HL-60 (cell line): Measurements from ENCODE around the gene KRTAP4-16.
"Not testable (repeated sequence)": the region's sequence is repeated elsewhere in the genome, so short reads cannot be mapped to it uniquely, and the experiment has no call there.

Experiments
- DNase-seq, 2 experiments: peaks; one replicate each; pipeline ENCODE4 v3.0.0-alpha.2; 2010 to 2020; ENCODE audit warnings: low read depth in 1 of 2, low spot score in 1 of 2
- H3K27ac ChIP-seq: fragments of 250-450 bp; sonication (Bioruptor Pico); replicated peaks from 2 replicates; pipeline ENCODE4 v1.5.1; 2020; ENCODE audit warnings: mild to moderate bottlenecking, moderate library complexity
- H3K27me3 ChIP-seq: fragments of 250-450 bp; sonication (Bioruptor Pico); 2 replicates; pipeline ENCODE4 v1.5.1; 2021; ENCODE audit warnings: mild to moderate bottlenecking, moderate library complexity; ENCODE audit not compliant: insufficient read depth, poor library complexity, severe bottlenecking
- H3K4me3 ChIP-seq: replicated peaks from 2 replicates; pipeline ENCODE4 v1.5.1; 2011; ENCODE audit warnings: mild to moderate bottlenecking, control low read depth, low read length; ENCODE audit not compliant: insufficient read depth
- GABPA ChIP-seq: IDR thresholded peaks from 2 replicates; pipeline ENCODE4 v1.6.1; 2012; ENCODE audit warnings: low read depth
- POLR2AphosphoS5 ChIP-seq: IDR thresholded peaks from 2 replicates; pipeline ENCODE4 v1.6.1; 2012; ENCODE audit warnings: low read depth
- SPI1 ChIP-seq: IDR thresholded peaks from 2 replicates; pipeline ENCODE4 v1.6.1; 2012; ENCODE audit warnings: low read depth, mild to moderate bottlenecking, borderline replicate concordance
- TF ChIP-seq, protein P1 (sequence below): IDR thresholded peaks from 2 replicates; pipeline ENCODE4 v1.6.1; 2012; ENCODE audit warnings: low read depth; ENCODE audit not compliant: insufficient replicate concordance
- TF ChIP-seq, protein P2 (sequence below): IDR thresholded peaks from one replicate; pipeline ENCODE4 v1.5.1; 2011; ENCODE audit warnings: low read length, control low read depth, inconsistent platforms; ENCODE audit not compliant: insufficient read depth

KRTAP4-16 gene

DNA sequence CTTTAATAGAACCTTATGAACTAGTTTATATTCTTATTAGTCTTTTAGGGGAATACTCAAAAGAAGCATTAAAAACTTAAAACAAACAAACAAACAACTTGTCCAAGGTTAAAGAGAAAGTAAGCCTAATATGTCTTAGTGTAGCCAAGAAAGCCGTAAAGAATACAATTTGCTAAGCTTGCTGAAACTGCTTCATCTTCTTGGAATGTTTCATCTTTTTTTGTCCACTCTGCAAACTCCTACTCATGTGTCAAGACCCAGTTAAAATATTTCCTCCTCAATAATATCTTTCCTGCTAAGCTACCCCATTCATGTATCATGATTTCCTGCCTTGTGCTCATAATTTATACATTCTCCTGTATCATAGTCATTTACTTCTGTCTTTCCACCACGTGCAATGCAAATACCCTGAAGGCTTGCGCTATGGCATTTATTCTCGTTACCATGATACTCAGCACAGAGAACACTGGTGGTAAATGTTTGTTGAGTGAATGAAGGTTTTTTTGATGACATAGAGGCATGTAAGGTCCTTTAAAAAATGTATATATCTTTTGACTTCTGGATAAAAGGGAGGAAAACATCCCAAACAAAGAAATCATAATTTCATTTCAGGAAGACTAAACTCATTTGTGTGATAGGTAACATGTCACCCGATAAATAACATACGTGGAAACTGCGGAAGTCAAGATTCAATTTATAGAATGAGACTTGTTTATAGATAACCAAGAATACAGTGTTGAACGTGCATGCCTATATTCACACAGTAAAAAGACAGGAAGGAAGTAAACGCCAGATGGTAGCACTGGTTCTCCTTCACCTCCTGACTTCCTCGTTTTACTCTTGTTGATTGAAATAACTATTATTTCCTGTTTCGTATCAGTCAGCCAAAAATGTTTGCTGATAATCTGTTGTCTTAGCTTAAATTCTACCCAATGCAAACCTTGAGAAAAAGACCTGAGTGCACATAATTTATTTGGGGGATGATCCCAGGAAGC, 18.0 kb upstream of the KRTAP4-16 start:
- H3K27ac ChIP-seq, result peak overlapping the region; percentile 75
- TF ChIP-seq SPI1 (peak; percentile 93), POLR2AphosphoS5 (peak; percentile 39; the same call in 1 of the 2 replicates)
- DNase-seq, result peak in 1 of 2 experiments; percentile 68
- not testable (repeated sequence) for H3K27me3 ChIP-seq, H3K4me3 ChIP-seq

DNA sequence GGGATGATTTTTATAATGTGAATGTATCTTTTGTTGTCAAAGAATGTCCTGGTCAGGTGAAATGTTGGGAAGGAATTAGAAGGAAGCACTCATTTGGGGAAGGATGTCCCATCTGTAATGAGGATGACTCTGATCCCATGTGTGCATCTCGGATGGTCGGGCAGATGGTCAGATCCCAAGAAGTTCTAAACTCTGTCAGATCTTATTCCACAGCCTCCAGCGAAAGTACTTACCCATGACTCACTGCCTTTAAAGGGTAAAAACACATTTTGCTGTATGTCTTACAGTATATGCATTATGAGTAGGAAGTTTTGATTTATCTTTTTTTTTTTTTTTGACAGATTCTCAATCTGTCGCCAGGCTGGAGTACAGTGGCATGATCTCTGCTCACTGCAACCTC, 16.7 kb upstream of the KRTAP4-16 start:
- TF ChIP-seq, protein P1, sequence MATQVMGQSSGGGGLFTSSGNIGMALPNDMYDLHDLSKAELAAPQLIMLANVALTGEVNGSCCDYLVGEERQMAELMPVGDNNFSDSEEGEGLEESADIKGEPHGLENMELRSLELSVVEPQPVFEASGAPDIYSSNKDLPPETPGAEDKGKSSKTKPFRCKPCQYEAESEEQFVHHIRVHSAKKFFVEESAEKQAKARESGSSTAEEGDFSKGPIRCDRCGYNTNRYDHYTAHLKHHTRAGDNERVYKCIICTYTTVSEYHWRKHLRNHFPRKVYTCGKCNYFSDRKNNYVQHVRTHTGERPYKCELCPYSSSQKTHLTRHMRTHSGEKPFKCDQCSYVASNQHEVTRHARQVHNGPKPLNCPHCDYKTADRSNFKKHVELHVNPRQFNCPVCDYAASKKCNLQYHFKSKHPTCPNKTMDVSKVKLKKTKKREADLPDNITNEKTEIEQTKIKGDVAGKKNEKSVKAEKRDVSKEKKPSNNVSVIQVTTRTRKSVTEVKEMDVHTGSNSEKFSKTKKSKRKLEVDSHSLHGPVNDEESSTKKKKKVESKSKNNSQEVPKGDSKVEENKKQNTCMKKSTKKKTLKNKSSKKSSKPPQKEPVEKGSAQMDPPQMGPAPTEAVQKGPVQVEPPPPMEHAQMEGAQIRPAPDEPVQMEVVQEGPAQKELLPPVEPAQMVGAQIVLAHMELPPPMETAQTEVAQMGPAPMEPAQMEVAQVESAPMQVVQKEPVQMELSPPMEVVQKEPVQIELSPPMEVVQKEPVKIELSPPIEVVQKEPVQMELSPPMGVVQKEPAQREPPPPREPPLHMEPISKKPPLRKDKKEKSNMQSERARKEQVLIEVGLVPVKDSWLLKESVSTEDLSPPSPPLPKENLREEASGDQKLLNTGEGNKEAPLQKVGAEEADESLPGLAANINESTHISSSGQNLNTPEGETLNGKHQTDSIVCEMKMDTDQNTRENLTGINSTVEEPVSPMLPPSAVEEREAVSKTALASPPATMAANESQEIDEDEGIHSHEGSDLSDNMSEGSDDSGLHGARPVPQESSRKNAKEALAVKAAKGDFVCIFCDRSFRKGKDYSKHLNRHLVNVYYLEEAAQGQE, result no peak
- TF ChIP-seq, protein P2, sequence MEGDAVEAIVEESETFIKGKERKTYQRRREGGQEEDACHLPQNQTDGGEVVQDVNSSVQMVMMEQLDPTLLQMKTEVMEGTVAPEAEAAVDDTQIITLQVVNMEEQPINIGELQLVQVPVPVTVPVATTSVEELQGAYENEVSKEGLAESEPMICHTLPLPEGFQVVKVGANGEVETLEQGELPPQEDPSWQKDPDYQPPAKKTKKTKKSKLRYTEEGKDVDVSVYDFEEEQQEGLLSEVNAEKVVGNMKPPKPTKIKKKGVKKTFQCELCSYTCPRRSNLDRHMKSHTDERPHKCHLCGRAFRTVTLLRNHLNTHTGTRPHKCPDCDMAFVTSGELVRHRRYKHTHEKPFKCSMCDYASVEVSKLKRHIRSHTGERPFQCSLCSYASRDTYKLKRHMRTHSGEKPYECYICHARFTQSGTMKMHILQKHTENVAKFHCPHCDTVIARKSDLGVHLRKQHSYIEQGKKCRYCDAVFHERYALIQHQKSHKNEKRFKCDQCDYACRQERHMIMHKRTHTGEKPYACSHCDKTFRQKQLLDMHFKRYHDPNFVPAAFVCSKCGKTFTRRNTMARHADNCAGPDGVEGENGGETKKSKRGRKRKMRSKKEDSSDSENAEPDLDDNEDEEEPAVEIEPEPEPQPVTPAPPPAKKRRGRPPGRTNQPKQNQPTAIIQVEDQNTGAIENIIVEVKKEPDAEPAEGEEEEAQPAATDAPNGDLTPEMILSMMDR, result no peak
- no peak for TF ChIP-seq SPI1
- TF ChIP-seq GABPA, result no peak
- no peak for TF ChIP-seq POLR2AphosphoS5
- no peak for DNase-seq
- Histone ChIP-seq H3K27me3 (no peaks in the 10 kb centered on the region), H3K4me3 (no peak overlapping the region), H3K27ac (no peak overlapping the region)

DNA sequence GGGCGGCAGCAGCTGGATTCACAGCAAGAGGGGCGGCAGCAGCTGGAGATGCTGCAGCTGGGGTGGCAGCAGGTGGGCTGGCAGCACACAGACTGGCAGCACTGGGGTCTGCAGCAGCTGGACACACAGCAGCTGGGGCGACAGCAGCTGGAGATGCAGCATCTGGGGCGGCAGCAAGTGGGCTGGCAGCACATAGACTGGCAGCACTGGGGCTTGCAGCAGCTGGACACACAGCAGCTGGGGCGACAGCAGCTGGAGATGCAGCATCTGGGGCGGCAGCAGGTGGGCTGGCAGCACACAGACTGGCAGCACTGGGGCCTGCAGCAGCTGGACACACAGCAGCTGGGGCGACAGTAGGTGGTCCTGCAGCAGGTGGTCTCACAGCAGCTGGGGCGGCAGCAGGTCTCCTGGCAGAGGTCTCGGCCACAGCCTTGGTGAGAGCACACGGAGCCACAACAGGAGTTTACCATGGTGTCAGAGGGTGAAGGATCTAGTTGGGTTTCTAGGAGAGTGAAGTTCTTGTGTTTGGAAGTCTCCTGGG, 15.9 kb upstream of the KRTAP4-16 start, which contains the start of gene KRTAP4-11:
Gene KRTAP4-11, minus strand, starts transcription at position 528 of the 541 bp plus-strand sequence. Its CDS starts 58 bp downstream, at position 470.
- not testable (repeated sequence) for H3K27ac ChIP-seq, H3K4me3 ChIP-seq, H3K27me3 ChIP-seq, DNase-seq

DNA sequence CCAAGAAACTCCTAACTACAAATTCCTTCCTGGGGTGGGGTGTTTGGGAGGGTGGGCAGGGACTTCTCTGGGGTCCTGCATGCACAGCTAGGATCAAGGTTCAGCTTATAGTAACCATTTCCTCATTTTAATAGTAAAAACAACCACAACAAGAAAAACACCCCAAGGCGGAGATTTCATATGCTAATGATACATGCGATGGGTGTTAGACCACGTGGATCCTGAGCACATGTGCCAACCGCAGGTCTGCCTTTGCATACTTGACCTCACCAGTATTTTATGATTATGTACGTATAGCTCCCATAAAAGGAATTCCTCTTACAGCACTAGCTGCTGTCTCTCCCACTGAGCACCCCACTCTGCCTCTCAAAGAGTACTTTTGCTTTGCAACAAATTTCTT, 14.3 kb upstream of the KRTAP4-16 start:
- Histone ChIP-seq H3K27ac (no peak overlapping the region), H3K4me3 (no peak overlapping the region), H3K27me3 (no peaks in the 10 kb centered on the region)
- TF ChIP-seq SPI1, result peak; percentile 56
- TF ChIP-seq, protein P2, result no peak
- TF ChIP-seq, protein P1, result no peak
- no peak for TF ChIP-seq POLR2AphosphoS5
- peak in 1 of 2 experiments; percentile 18 for DNase-seq
